CD14-positive monocyte (primary cell): ENCODE data around the gene RPS6KA4. TPM values are rescaled to one million over a fixed set of nuclear protein-coding genes. Genes with fewer than 3 reads are reported as not detected.

Experiments used
- DNase-seq, 3 donors: peaks; one replicate each; pipeline ENCODE4 v3.0.0-alpha.2; 2011 to 2022
- H2AFZ ChIP-seq: 2 replicates; pipeline ENCODE4 v1.6.0; 2012; ENCODE audit warnings: mild to moderate bottlenecking, low read depth, low read length, inconsistent platforms; ENCODE audit not compliant: insufficient read depth, poor library complexity, severe bottlenecking
- H3K27ac ChIP-seq, 2 donors: 1 replicate in 1 of 2; 2 replicates in 1 of 2; pipeline ENCODE4 v1.5.1; 2012 to 2013; ENCODE audit warnings: low read length in 2 of 2, control low read depth in 1 of 2, inconsistent platforms in 1 of 2, low read depth in 1 of 2, mild to moderate bottlenecking in 1 of 2
- H3K27me3 ChIP-seq, 2 donors: one replicate each; pipeline versions ENCODE4 v1.6.0 to v1.6.1; 2011 to 2013; ENCODE audit warnings: low read length in 2 of 2; ENCODE audit not compliant: control insufficient read depth in 2 of 2, insufficient read depth in 2 of 2
- H3K36me3 ChIP-seq, 2 donors: replicated peaks in 1 of 2; 1 replicate in 1 of 2; 2 replicates in 1 of 2; pipeline versions ENCODE4 v1.5.1 to v1.6.1; 2012 to 2013; ENCODE audit warnings: low read length in 2 of 2, control low read depth in 1 of 2, inconsistent platforms in 1 of 2, mild to moderate bottlenecking in 1 of 2; ENCODE audit not compliant: insufficient read depth in 2 of 2, control insufficient read depth in 1 of 2
- H3K4me1 ChIP-seq, 2 donors: 1 replicate in 1 of 2; 2 replicates in 1 of 2; pipeline versions ENCODE4 v1.5.1 to v1.6.1; 2012 to 2013; ENCODE audit warnings: low read length in 2 of 2, control low read depth in 1 of 2, inconsistent platforms in 1 of 2, mild to moderate bottlenecking in 1 of 2, moderate library complexity in 1 of 2; ENCODE audit not compliant: insufficient read depth in 2 of 2, control insufficient read depth in 1 of 2
- H3K4me2 ChIP-seq: replicated peaks from 2 replicates; pipeline ENCODE3; 2012; ENCODE audit warnings: low read length, moderate library complexity, mild to moderate bottlenecking; ENCODE audit not compliant: poor library complexity, severe bottlenecking; ENCODE audit errors: extremely low read depth
- H3K4me3 ChIP-seq, 3 experiments: fragments of 200-600 bp in 1 of 3; sonication (generic) in 1 of 3; replicated peaks in 1 of 3; 1 replicate in 2 of 3; 2 replicates in 1 of 3; pipeline ENCODE4 v1.5.1; 2011 to 2013; ENCODE audit warnings: low read length in 3 of 3, mild to moderate bottlenecking in 3 of 3, control low read depth in 2 of 3, low read depth in 2 of 3, inconsistent platforms in 1 of 3, moderate library complexity in 1 of 3
- H3K79me2 ChIP-seq: 2 replicates; pipeline ENCODE4 v1.6.0; 2012; ENCODE audit warnings: mild to moderate bottlenecking, control low read depth, inconsistent platforms, low read length, moderate library complexity; ENCODE audit not compliant: insufficient read depth
- H3K9ac ChIP-seq: 2 replicates; pipeline ENCODE4 v1.6.0; 2017; ENCODE audit warnings: low read length, mild to moderate bottlenecking; ENCODE audit not compliant: insufficient read depth, poor library complexity, severe bottlenecking
- H3K9me3 ChIP-seq, 2 donors: replicated peaks in 1 of 2; 1 replicate in 1 of 2; 2 replicates in 1 of 2; pipeline versions ENCODE4 v1.5.1 to v1.6.1; 2012 to 2013; ENCODE audit warnings: low read length in 2 of 2, control low read depth in 1 of 2; ENCODE audit not compliant: control insufficient read depth in 1 of 2, insufficient read depth in 1 of 2
- H4K20me1 ChIP-seq: 2 replicates; pipeline ENCODE4 v1.6.0; 2012; ENCODE audit warnings: mild to moderate bottlenecking, low read length, control low read depth, moderate library complexity; ENCODE audit not compliant: insufficient read depth
- H3K27ac Mint-ChIP-seq, 7 donors: one replicate each; pipeline ENCODE4 v1.8.0; 2020; ENCODE audit warnings: mild to moderate bottlenecking in 7 of 7, mixed read lengths in 7 of 7, moderate library complexity in 6 of 7, inconsistent platforms in 2 of 7
- H3K27me3 Mint-ChIP-seq, 3 donors: one replicate each; pipeline ENCODE4 v1.8.0; 2021 to 2022; ENCODE audit warnings: low read depth in 3 of 3, mild to moderate bottlenecking in 3 of 3, mixed read lengths in 3 of 3, moderate library complexity in 3 of 3, inconsistent platforms in 1 of 3
- H3K36me3 Mint-ChIP-seq, 2 donors: one replicate each; pipeline ENCODE4 v1.8.0; 2020; ENCODE audit warnings: mixed read lengths in 2 of 2, inconsistent platforms in 1 of 2, mild to moderate bottlenecking in 1 of 2
- H3K4me1 Mint-ChIP-seq: one replicate; pipeline ENCODE4 v1.8.0; 2020; ENCODE audit warnings: mild to moderate bottlenecking, mixed read lengths
- H3K4me3 Mint-ChIP-seq, 2 donors: one replicate each; pipeline ENCODE4 v1.8.0; 2020; ENCODE audit warnings: mild to moderate bottlenecking in 2 of 2, mixed read lengths in 2 of 2, moderate library complexity in 1 of 2
- H3K9me3 Mint-ChIP-seq, 7 donors: one replicate each; pipeline ENCODE4 v1.8.0; 2020 to 2022; ENCODE audit warnings: mixed read lengths in 7 of 7, mild to moderate bottlenecking in 6 of 7, moderate library complexity in 6 of 7, inconsistent platforms in 2 of 7
- CTCF ChIP-seq: fragments of 200-600 bp; IDR thresholded peaks from one replicate; pipeline ENCODE4 v1.8.0; 2022; ENCODE audit warnings: antibody characterized with exemption, mild to moderate bottlenecking
- WGBS: methylation state at CpG from one replicate; pipeline ENCODE4 v1.1.5; 2013; ENCODE audit warnings: missing lambda C conversion rate; ENCODE audit not compliant: insufficient coverage; 5-methylcytosine and 5-hydroxymethylcytosine counted together
- intact Hi-C, 2 donors: fragments of 100-400 bp; cut with micrococcal nuclease; formaldehyde crosslinking; loops; one replicate each; pipeline versions ENCODE4 v1.15.0 to v1.15.1; 2023
- polyA plus RNA-seq, 3 donors: library from polyadenylated mRNA; depleted of rRNA in 1 of 3; unstranded in 2 of 3; stranded (reverse) in 1 of 3; fragments of 300-500 nt in 2 of 3; fragments of >200 nt in 1 of 3; fragmentation: Illumina TruSeq in 2 of 3; gene quantifications; 1 replicate in 2 of 3; 2 replicates in 1 of 3; pipeline ENCODE4 v1.2.3, GENCODE V29; 2012 to 2021

Gene RPS6KA4
- polyA plus RNA-seq, 3 donors, result 16.2 to 110 (median 24.5) TPM

- H3K4me3 Mint-ChIP-seq, result no peak overlapping the region
- intact Hi-C loops, result loop anchor here (5.0 kb wide), 1 partner anchor 39 kb away; the partner anchor contains the start of genes PRDX5 (in 2 of the 2) and TRMT112 (in 2 of the 2)
- Histone ChIP-seq H3K27ac (no peak overlapping the region), H3K27me3 (no peaks in the 10 kb centered on the region), H3K9ac (no peak overlapping the region), H3K4me1 (peaks cover 47 to 65% of the 10 kb centered on the region in 2 donors), H3K4me2 (no peak overlapping the region), H2AFZ (no peak overlapping the region), H3K9me3 (no peaks in the 10 kb centered on the region), H3K4me3 (no peak overlapping the region), H3K36me3 (peaks cover 39 to 57% of the 10 kb centered on the region in 2 donors), H4K20me1 (peaks cover 85% of the 10 kb centered on the region), H3K79me2 (peaks cover 34% of the 10 kb centered on the region)
- DNase-seq, result no peak
- peaks cover 46% of the 10 kb centered on the region for H3K4me1 Mint-ChIP-seq
- no peaks in the 10 kb centered on the region for H3K9me3 Mint-ChIP-seq
- no peaks in the 10 kb centered on the region for H3K27me3 Mint-ChIP-seq
- TF ChIP-seq CTCF, result peak; percentile 19
- H3K27ac Mint-ChIP-seq, result peak overlapping the region in 3 of 7 donors; percentile 9 to 57 (median 30)
- WGBS, result 90% methylated on average over 16 of the region's 25 CpGs
- H3K36me3 Mint-ChIP-seq, result peaks cover 26 to 56% of the 10 kb centered on the region in 2 donors
These were observed 2.2 kb upstream of the RPS6KA4 start for GRCh38 chr11:64356498-64357411.

GRCh38 chr11:64357446-64357845 lies 1.5 kb upstream of the RPS6KA4 start:
- intact Hi-C loops, result loop anchor here (5.0 kb wide), 1 partner anchor 40 kb away; the partner anchor contains the start of genes PRDX5 (in 2 of the 2) and TRMT112 (in 2 of the 2)
- no peak for TF ChIP-seq CTCF
- H3K9ac ChIP-seq, result no peak overlapping the region
- peaks cover 78% of the 10 kb centered on the region for H4K20me1 ChIP-seq
- H3K4me1 ChIP-seq, result peaks cover 47 to 65% of the 10 kb centered on the region in 2 donors
- Mint-ChIP-seq H3K27me3 (no peaks in the 10 kb centered on the region), H3K27ac (peak overlapping the region in 3 of 7 donors; percentile 68 to 78 (median 75)), H3K4me1 (peaks cover 51% of the 10 kb centered on the region), H3K36me3 (peaks cover 29 to 58% of the 10 kb centered on the region in 2 donors), H3K4me3 (no peak overlapping the region), H3K9me3 (no peaks in the 10 kb centered on the region)
- no peak overlapping the region for H3K27ac ChIP-seq
- H3K36me3 ChIP-seq, result peaks cover 39 to 57% of the 10 kb centered on the region in 2 donors
- WGBS, result 100% methylated on average over 2 of the region's 6 CpGs
- H3K79me2 ChIP-seq, result peaks cover 41% of the 10 kb centered on the region
- no peak overlapping the region for H3K4me3 ChIP-seq
- no peaks in the 10 kb centered on the region for H3K27me3 ChIP-seq
- no peaks in the 10 kb centered on the region for H3K9me3 ChIP-seq
- no peak overlapping the region for H2AFZ ChIP-seq
- H3K4me2 ChIP-seq, result no peak overlapping the region
- no peak for DNase-seq
